HepG2 (cell line): Measurements from ENCODE around the gene SPTBN5.

ENCODE experiments used
- BORCS8-MEF2B ChIP-seq: sonication (generic); formaldehyde crosslinking; IDR thresholded peaks from 2 replicates; pipeline ENCODE4 v1.8.0; 2022; ENCODE audit warnings: mild to moderate bottlenecking, missing genetic modification reagents
- CHD2 ChIP-seq: IDR thresholded peaks from 2 replicates; pipeline ENCODE4 v1.6.1; 2011; ENCODE audit warnings: low read depth, low read length, improper control_type of control experiment
- FOSL1 ChIP-seq: sonication (generic); formaldehyde crosslinking; IDR thresholded peaks from 2 replicates; pipeline ENCODE4 v1.9.0; 2021; ENCODE audit warnings: missing genetic modification reagents, borderline replicate concordance
- SMAD3 ChIP-seq: sonication (generic); formaldehyde crosslinking; IDR thresholded peaks from 2 replicates; pipeline ENCODE4 v1.4.0; 2020; ENCODE audit warnings: missing genetic modification reagents
- TBL1XR1 ChIP-seq: fragments of 150-350 bp; IDR thresholded peaks from 2 replicates; pipeline ENCODE4 v1.6.1; 2014; ENCODE audit warnings: borderline replicate concordance, low read length; ENCODE audit not compliant: partially characterized antibody
- YEATS2 ChIP-seq: sonication (generic); formaldehyde crosslinking; IDR thresholded peaks from 2 replicates; pipeline ENCODE4 v1.4.0; 2020; ENCODE audit warnings: missing genetic modification reagents, borderline replicate concordance
- ZKSCAN1 ChIP-seq: fragments of 150-350 bp; IDR thresholded peaks from 2 replicates; pipeline ENCODE4 v1.6.1; 2014; ENCODE audit warnings: low read length
- ZNF121 ChIP-seq: sonication (generic); formaldehyde crosslinking; IDR thresholded peaks from 2 replicates; pipeline ENCODE4 v1.5.0; 2020; ENCODE audit warnings: mild to moderate bottlenecking, missing genetic modification reagents
- TF ChIP-seq, protein P1 (sequence below): sonication (generic); formaldehyde crosslinking; IDR thresholded peaks from 2 replicates; pipeline ENCODE4 v1.5.0; 2020; ENCODE audit warnings: mild to moderate bottlenecking, missing genetic modification reagents, moderate library complexity
- TF ChIP-seq, protein P2 (sequence below): IDR thresholded peaks from 2 replicates; pipeline ENCODE4 v1.6.1; 2018; ENCODE audit warnings: missing genetic modification reagents
- TF ChIP-seq, protein P3 (sequence below): sonication (generic); formaldehyde crosslinking; IDR thresholded peaks from 2 replicates; pipeline ENCODE4 v1.5.1; 2020; ENCODE audit warnings: mild to moderate bottlenecking, moderate library complexity, missing genetic modification reagents
- TF ChIP-seq, protein P4 (sequence below): sonication (generic); formaldehyde crosslinking; IDR thresholded peaks from 2 replicates; pipeline ENCODE4 v1.4.0; 2020; ENCODE audit warnings: missing genetic modification reagents
- TF ChIP-seq, protein P5 (sequence below): sonication (generic); formaldehyde crosslinking; IDR thresholded peaks from 2 replicates; pipeline ENCODE4 v1.9.0; 2021; ENCODE audit warnings: missing genetic modification reagents, borderline replicate concordance
- TF ChIP-seq, protein P6 (sequence below): IDR thresholded peaks from 2 replicates; pipeline ENCODE4 v1.6.1; 2016

DNA sequence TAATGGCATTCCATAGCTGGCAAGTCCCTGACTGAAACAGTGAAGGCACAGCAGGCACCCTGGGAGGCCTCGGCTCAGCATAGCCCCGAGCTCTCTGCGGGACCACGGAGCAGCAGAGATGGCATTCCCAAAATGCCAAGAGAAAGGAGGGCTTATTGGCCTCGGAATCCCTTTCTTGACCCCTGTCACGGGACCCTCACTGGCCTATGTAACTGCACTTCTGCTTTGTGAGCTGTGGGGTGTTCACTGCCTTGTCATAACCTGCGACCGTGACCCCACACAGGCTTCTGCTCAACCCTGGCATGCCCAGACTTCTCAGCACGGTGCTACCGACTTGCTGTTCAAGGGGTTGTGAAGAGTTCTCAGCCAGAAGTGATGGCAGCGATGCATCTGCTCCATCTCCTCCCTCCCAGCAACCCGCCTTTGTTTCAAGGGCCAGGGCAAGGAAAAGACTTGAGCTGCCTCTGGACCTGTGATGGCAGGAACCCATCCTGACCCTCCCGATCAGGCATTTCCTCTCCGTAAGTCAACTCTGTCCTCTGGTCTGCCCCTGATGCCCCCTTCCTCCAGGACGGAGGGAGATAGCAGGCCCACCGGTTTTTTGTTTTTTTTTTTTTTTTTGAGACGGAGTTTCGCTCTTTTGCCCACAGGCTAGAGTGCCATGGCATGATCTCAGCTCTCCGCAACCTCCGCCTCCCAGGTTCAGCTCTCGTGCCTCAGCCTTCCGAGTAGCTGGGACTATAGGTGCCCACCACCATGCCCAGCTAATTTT, 48.0 kb upstream of the SPTBN5 start:
- TF ChIP-seq, protein P1, sequence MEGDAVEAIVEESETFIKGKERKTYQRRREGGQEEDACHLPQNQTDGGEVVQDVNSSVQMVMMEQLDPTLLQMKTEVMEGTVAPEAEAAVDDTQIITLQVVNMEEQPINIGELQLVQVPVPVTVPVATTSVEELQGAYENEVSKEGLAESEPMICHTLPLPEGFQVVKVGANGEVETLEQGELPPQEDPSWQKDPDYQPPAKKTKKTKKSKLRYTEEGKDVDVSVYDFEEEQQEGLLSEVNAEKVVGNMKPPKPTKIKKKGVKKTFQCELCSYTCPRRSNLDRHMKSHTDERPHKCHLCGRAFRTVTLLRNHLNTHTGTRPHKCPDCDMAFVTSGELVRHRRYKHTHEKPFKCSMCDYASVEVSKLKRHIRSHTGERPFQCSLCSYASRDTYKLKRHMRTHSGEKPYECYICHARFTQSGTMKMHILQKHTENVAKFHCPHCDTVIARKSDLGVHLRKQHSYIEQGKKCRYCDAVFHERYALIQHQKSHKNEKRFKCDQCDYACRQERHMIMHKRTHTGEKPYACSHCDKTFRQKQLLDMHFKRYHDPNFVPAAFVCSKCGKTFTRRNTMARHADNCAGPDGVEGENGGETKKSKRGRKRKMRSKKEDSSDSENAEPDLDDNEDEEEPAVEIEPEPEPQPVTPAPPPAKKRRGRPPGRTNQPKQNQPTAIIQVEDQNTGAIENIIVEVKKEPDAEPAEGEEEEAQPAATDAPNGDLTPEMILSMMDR (CRISPR knock-in tag), result no peak
- TF ChIP-seq CHD2 (no peak), FOSL1 (CRISPR knock-in tag) (no peak), ZKSCAN1 (no peak), SMAD3 (no peak), BORCS8-MEF2B (CRISPR knock-in tag) (no peak), TBL1XR1 (no peak), YEATS2 (CRISPR knock-in tag) (no peak), ZNF121 (CRISPR knock-in tag) (no peak)
- TF ChIP-seq, protein P2, sequence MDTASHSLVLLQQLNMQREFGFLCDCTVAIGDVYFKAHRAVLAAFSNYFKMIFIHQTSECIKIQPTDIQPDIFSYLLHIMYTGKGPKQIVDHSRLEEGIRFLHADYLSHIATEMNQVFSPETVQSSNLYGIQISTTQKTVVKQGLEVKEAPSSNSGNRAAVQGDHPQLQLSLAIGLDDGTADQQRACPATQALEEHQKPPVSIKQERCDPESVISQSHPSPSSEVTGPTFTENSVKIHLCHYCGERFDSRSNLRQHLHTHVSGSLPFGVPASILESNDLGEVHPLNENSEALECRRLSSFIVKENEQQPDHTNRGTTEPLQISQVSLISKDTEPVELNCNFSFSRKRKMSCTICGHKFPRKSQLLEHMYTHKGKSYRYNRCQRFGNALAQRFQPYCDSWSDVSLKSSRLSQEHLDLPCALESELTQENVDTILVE, result no peak
- TF ChIP-seq, protein P3, sequence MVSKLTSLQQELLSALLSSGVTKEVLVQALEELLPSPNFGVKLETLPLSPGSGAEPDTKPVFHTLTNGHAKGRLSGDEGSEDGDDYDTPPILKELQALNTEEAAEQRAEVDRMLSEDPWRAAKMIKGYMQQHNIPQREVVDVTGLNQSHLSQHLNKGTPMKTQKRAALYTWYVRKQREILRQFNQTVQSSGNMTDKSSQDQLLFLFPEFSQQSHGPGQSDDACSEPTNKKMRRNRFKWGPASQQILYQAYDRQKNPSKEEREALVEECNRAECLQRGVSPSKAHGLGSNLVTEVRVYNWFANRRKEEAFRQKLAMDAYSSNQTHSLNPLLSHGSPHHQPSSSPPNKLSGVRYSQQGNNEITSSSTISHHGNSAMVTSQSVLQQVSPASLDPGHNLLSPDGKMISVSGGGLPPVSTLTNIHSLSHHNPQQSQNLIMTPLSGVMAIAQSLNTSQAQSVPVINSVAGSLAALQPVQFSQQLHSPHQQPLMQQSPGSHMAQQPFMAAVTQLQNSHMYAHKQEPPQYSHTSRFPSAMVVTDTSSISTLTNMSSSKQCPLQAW (CRISPR knock-in tag), result no peak
- TF ChIP-seq, protein P4, sequence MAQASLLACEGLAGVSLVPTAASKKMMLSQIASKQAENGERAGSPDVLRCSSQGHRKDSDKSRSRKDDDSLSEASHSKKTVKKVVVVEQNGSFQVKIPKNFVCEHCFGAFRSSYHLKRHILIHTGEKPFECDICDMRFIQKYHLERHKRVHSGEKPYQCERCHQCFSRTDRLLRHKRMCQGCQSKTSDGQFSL (CRISPR knock-in tag), result no peak
- TF ChIP-seq, protein P5, sequence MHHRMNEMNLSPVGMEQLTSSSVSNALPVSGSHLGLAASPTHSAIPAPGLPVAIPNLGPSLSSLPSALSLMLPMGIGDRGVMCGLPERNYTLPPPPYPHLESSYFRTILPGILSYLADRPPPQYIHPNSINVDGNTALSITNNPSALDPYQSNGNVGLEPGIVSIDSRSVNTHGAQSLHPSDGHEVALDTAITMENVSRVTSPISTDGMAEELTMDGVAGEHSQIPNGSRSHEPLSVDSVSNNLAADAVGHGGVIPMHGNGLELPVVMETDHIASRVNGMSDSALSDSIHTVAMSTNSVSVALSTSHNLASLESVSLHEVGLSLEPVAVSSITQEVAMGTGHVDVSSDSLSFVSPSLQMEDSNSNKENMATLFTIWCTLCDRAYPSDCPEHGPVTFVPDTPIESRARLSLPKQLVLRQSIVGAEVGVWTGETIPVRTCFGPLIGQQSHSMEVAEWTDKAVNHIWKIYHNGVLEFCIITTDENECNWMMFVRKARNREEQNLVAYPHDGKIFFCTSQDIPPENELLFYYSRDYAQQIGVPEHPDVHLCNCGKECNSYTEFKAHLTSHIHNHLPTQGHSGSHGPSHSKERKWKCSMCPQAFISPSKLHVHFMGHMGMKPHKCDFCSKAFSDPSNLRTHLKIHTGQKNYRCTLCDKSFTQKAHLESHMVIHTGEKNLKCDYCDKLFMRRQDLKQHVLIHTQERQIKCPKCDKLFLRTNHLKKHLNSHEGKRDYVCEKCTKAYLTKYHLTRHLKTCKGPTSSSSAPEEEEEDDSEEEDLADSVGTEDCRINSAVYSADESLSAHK (CRISPR knock-in tag), result no peak
- TF ChIP-seq, protein P6, sequence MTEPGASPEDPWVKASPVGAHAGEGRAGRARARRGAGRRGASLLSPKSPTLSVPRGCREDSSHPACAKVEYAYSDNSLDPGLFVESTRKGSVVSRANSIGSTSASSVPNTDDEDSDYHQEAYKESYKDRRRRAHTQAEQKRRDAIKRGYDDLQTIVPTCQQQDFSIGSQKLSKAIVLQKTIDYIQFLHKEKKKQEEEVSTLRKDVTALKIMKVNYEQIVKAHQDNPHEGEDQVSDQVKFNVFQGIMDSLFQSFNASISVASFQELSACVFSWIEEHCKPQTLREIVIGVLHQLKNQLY (CRISPR knock-in tag), result no peak
